ENCODE data around the gene ARIH1.

The ARIH1 gene

DNA sequence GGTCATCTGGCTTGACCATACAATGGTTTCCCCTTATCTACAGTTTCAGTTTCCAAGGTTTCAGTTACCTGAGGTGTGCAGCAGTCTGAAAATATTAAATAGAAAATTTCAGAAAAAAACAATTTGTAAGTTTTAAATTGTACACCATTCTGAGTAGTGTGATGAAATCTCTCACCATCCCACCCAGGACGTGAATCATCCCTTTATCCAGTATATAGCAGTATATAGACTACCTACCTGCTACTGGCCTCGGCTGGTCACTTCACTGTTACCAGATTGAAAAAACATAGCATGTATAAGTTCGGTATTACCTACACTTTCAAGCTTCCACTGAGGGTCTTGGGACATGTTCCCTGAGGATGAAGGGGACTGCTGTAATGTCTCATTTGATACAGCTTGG lies 12.0 kb downstream of the ARIH1 start:
- FAIRE-seq (no peak), DNase-seq (ENCODE audit: extremely low spot score, insufficient read length, low read depth) (no peak)

DNA sequence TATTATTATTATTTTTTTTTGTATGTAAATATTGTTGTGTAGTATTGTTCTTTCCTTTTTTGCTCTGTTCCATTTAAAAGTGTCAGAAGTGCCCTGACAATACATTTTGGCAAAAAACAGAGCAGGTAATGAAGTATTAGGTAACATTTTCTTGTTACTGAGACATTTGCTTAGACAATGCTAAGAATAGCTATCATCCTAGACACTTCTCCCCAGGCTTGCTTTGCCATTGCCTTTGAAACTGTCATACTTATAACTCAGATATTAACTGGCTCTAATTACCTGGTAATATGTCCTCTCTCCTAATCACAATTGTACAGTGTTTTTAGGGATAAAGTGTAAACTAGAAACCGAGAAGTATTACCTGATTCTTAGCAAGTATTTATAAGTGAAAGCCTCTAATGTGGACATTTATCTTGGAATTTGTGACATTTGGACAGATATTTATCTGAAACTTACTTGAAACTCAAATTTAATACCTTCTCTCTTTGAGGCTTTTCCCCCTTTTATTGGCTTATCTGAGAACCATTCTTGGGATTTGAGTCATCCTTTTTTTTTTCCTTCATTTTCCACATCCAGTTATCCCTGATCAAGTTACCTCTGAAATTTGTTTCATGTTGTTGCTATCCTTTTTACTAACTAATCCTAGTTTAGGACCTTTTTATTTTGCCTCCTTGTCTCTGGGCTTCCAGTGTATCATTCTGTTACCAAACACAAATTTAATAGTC lies 13.1 kb downstream of the ARIH1 start:
- DNase-seq (ENCODE audit: extremely low spot score, insufficient read length, low read depth) (no peak), FAIRE-seq (no peak)

DNA sequence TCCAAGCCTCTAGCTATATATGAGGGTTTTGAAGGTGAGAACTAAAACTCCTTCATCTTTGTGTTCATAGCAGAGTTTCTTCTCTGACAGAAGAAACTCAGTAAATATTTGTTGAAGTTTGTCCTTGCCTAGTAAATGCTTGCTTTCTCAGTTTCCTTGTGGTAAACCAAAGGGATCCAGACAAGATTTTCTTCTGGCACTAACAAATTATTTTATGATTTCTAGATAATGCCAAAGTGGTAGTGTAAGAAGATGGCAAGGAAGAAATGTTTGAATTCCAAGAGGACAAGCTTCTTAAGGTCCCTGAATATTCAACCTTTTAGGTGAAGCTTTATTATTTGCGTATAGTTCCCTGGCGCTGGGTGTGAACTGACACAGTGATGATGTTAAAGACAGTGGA lies 14.4 kb downstream of the ARIH1 start:
- FAIRE-seq (no peak), DNase-seq (ENCODE audit: extremely low spot score, insufficient read length, low read depth) (no peak)

DNA sequence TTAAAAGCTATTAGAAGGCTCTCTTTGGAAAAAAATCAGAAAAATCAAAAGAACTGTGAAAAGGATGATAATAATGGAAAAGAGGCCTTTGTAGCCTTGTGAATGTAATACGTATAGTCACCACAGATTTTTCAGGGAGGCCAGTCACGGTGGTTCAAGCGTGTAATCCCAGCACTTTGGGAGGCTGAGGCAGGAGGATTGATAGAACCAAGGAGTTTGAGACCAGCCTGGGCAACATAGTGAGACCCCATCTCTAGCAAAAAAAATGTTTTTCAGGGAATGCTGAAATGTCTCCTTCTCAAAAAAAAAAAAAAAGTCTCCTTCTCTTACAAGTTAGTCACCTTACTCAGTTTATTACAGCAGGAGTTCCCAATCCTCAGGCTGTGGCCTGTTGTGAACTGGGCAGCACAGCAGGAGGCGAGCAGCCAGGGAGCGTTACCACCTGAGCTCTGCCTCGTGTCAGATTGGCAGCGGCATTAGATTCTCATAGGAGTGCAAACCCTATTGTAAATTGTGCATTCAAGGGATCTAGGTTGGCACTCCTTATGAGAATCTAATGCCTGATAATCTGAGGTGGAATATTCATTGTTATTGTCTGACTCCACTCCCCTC lies 15.9 kb downstream of the ARIH1 start:
- no peak for DNase-seq (ENCODE audit: extremely low spot score, insufficient read length, low read depth)

DNA sequence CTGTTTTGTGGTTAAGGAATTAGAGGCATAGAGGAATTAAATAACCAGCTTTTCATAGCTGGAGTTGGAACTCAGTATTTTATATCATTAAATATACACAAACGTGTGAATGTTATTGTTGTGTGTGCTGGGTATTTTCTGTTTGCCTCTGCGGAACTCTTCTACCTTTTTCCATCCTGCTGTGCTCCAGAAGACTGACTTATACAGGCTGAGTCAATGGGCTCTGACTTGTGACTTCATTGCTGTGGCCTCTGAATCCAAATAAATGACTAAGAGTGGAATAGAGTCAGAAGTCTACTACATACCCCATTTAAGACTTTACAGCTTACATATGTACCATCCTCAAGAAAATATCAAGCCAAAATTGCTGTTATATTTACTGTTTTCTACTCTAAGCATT lies 17.6 kb downstream of the ARIH1 start:
- no peak for FAIRE-seq
- DNase-seq (ENCODE audit: extremely low spot score, insufficient read length, low read depth) = no peak

More for the DNA sequence above, 15.9 kb downstream of the ARIH1 start:
- no peak for FAIRE-seq

DNA sequence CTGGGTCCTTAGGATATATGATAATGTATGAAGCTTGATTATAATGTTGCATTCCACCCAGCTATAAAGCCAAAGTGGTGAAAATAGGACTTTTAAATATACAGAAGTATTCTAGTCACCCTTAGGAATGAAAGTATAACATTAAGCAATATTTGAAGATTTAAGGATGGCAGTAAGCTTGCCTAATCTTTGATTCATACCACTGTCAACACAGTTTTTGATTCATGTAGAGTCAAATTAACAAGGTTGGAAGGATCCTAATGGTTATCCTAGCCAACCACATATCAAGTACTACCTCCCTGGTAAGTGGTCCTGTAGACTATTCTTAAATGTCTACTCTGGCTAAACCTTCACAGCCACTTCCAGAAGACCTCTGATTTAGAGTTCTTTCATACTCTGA lies 18.6 kb downstream of the ARIH1 start:
- no peak for DNase-seq (ENCODE audit: extremely low spot score, insufficient read length, low read depth)
- no peak for FAIRE-seq

DNA sequence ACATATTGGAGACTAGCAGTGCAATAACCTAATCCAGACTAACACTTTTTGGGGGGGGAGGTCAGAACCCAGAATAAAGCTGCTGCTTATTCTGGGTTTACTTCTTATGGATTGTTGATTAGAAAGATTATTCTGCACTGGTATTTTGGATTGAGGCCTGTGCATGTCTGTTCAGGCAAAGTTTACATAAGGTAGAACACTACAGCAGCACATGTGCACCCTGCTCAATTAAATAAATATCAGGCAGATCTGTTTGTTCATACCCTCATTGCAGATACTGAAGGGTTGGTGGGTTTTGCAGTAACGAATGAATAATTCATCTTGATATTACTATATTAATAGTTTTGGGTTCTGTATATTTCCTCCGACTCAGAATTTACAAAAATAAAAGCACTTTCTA lies 19.1 kb downstream of the ARIH1 start:
- DNase-seq (ENCODE audit: extremely low spot score, insufficient read length, low read depth) (no peak), FAIRE-seq (no peak)

DNA sequence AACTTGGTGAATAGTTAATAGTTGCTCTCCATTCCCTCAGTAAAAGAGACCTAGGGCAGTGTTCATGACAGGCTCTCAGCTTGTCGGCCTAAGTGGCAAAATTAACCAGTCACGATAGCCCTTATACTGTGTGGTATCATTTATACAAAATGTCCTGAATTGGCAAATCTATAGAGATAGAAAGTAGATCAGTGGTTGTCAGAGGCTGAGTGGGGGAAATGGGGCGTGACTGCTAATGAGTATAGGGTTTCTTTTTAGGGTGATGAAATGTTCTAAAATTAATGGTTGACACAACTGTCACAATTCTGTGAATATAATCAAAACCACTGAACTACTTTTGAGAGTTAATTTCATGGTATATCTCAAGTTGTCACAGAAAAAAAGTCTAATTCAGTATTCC lies 20.9 kb downstream of the ARIH1 start:
- FAIRE-seq = peak; percentile 26

DNA sequence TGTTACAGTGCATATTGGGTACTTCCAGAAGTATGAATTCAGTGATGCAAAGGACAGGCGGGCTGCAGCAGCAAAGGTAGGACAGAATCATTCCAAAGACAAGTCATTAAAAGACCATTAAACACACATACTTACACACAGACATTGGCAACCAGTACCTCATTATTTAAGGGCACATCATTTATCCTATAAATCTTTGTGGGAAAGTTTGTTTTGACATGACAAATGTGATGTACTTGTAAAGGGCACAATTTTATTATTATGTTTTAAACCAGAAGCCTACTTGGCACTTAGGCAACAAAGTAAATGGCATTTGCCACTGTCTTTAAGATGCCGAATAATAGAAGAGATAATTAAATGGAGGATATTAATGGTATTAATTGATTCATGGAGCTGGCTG lies 22.7 kb downstream of the ARIH1 start:
- no peak for FAIRE-seq
- no peak for DNase-seq (ENCODE audit: extremely low spot score, insufficient read length, low read depth)

More for the DNA sequence above, 20.9 kb downstream of the ARIH1 start:
- DNase-seq (ENCODE audit: extremely low spot score, insufficient read length, low read depth) = no peak

DNA sequence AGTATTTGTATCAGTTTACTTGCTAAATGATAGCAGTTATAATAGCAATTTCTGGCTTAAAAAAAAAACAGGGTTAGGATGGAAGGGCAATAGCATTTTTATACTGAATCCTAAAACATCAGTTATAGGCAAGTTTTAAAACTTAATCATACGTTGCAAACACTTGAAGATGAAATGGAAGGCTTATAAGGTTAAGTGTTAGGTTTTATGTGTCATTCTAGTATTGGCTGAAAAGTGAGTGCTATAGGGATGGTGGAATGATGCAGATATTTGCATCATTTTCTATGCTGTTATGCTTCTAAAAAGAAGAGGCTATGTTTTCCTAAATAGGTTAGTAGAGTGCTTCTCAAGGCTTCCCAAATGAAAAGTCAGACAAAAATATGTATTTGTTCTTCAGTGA lies 23.3 kb downstream of the ARIH1 start:
- FAIRE-seq = no peak

DNA sequence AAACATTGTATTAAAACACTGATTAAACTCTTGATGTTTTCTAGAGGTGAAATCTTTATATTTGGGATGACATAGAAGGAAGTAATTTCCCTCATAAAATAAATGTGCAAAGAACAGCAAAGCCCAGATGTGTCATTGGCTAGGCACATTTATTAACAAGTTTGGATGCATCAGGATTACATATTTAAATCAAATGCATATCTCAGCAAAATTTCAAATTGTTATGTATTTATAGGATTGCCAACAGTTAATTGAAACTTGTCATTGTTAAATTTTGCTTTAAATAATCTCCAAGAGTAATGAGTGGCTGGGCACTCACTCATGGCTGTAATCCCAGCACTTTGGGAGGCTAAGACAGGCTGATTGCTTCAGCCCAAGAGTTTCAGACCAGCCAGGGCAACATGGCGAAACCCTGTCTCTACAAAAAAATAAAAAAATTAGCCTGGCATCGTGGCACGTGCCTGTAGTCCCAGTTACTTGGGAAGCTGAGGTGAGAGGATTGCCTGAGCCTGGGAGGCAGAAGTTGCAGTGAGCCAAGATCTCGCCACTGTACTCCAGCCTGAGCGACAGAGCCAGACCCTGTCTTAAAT lies 28.2 kb downstream of the ARIH1 start:
- FAIRE-seq (no peak), DNase-seq (ENCODE audit: extremely low spot score, insufficient read length, low read depth) (no peak)

More for the DNA sequence above, 23.3 kb downstream of the ARIH1 start:
- DNase-seq (ENCODE audit: extremely low spot score, insufficient read length, low read depth) = no peak

DNA sequence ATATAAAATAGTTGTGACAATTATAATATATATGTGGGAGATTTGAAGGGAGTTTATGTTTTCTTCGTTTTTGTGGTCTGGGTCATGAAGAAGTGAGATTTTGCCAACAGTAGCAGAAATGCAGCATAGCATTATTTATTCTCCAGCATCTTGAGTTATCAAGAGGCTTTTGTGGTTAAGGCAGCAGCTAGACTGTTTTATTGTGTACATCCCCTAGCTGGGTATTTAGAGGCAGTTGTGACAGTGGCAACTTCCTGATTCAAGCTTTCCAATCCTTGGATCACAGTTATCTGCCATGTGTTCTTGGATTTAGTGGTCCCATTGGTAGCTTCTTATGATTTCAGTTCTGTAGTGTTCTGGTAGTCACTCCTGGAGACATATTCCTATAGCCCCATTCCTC lies 29.0 kb downstream of the ARIH1 start:
- no peak for DNase-seq (ENCODE audit: extremely low spot score, insufficient read length, low read depth)
- FAIRE-seq = peak; percentile 15

DNA sequence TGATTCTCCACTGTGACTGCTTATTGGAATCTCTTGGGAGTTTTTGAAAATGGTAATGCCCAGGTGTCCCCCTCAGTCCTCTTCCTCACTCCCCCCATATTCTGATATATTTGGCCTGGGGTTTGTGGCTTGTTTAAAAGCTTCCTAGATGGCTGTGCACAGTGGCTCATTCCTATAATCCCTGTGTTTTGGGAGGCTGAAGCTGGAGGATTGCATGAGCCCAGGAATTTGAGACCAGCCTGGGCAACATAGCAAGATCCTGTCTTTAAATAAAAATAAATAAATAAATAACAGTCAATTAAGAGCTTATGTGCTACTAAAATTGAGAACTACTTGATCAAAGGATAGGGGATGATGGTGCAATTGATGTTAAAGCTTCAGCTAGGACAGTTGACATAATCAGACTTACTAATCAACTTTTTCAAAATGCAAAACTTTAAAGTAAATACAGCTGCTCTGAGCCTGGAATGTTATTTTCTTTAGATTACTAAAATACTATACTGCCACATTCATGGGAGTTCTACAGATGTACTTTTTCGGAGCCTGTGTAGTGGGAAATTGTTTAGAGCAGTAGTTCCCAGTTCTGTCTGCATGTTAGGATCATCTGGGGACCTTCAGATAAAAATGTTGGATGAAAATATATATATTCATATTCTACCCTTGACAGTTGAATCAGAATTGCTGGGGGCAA lies 33.4 kb downstream of the ARIH1 start:
- FAIRE-seq (no peak), DNase-seq (ENCODE audit: extremely low spot score, insufficient read length, low read depth) (no peak)

DNA sequence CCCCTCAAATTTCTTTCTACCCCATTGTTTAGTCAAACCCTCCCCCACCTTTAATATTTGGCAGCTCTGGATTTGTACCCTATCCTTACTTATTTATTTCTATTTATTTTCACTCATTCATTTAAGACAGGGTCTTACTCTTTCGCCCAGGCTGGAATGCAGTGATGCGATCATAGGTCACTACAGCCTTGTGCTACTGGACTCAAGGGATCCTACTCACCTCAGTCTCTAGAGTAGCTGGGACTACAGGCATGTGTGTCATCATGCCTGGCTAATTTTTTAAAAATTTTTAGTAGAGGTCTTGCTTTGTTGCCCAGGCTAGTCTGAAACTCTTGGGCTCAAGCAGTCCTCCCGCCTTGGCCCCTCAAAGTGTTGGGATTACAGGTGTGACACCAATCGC lies 35.4 kb downstream of the ARIH1 start:
- DNase-seq (ENCODE audit: extremely low spot score, insufficient read length, low read depth) (no peak), FAIRE-seq (no peak)

DNA sequence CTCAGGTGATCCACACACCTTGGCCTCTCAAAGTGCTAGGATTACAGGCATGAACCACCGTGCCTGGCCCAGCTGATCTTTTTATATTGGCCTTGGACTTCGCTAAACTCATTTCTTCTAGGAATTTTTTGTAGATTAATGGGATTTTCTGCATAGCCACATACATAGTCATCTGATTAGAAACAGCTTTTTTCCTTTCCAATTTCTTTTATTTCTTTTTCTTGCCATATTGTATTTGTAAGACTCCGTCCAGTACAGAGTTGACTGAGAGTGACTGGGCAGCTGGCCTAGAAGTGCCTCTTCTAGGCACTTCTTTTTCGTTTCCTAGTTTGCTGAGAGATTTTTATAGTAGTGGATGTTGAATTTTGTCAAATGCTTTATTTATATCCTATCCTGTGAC lies 37.4 kb downstream of the ARIH1 start:
- DNase-seq (ENCODE audit: extremely low spot score, insufficient read length, low read depth) (no peak), FAIRE-seq (no peak)

DNA sequence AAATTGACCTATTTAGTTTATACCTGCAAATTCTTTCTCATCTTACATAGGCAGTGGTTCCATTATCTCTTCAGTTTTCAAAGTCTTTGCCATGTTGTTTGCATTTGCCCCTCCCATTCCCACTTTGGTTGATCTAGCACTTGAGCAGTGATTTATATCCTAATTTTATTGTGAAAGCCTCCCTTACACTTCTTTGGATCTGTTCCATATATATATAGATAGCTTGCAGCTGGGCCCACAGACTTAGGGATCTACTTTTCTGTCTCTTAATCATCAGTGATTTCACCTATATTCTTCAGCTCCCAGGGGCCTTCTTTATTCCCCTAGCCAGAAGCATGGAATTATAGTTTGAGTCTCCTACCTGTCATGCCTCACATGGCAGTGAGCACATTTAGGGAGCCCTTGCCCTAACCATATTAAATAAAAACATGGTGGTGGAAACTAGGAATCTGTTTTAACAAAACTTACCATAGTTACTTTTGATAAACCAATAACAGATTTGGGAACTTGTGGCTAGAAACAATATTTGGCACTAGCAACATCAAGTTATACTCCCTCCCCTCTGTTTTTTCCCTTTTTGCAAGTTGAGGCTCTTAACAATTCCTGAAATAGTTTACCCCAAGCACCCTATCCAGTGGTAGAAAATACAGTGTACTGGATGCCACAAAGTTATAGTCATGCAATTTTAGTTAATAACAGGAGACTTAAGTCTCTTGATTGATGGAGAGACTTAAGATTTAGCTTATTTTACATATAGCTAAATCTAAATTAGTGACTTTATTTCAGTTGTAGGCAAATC lies 41.7 kb downstream of the ARIH1 start:
- DNase-seq (ENCODE audit: extremely low spot score, insufficient read length, low read depth) (no peak), FAIRE-seq (no peak)

DNA sequence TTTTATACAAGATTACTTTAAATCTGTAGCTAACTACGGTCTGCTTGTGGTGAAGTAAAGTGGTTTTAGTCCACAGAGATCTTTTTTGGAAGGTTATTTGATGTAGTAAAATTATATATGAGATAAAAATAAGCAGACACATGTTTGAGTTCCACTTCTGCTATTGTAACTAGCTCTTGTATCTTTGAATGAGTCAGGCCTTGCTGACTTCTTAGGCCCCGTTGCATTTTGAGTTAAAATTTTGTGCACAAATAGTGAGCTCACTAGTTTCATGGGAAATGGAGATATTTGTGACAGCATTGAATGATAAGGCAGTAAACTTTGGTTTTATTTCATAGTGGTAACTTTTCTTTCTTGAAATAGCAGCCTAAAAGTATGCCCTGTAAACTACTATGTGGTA lies 42.6 kb downstream of the ARIH1 start:
- FAIRE-seq (no peak), DNase-seq (ENCODE audit: extremely low spot score, insufficient read length, low read depth) (no peak)

DNA sequence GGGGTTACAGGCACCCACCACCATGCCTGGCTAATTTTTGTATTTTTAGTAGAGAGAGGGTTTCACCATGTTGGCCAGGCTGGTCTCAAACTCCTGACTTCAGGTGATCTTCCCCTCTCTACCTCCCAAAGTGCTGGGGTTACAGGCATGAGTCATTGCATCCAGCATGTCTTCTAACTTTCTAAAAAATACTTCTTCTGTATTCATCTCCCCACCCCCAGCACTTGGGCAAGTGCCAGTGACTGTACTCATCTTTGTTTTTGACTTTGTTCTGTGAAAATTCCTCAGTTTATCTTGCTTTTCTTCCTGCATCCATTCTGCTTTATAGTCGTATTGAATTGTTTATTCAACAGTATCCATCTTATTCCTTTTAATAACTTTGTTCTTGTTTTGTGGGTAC lies 47.6 kb downstream of the ARIH1 start:
- DNase-seq (ENCODE audit: extremely low spot score, insufficient read length, low read depth) = no peak

DNA sequence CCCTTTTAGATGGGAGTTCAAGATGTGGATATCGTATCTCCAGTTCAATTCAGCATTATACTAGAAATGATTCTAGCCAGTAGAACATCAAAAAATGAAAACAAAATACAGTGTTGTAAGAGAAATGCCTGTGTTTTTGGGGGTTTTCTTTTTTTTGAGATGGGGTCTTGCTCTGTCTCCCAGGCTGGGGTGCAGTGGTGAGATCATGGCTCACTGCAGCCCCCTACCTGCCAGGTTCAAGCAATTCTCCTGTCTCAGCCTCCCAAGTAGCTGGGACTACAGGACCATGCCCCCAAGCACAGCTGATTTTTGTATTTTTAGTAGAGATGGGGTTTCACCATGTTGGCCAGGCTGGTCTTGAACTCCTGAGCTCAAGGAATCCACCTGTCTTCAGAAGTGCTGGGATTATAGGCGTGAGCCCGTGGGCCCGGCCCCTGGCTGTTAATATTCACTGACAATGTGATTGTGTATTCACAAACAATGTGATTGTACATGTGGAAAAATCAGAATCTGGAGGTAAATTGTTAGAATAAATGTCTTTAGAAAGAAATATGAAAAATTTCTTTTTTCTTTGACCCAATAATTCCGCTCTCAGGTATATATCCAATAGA lies 59.0 kb downstream of the ARIH1 start:
- FAIRE-seq = no peak
- DNase-seq (ENCODE audit: extremely low spot score, insufficient read length, low read depth) = no peak

More for the DNA sequence above, 47.6 kb downstream of the ARIH1 start:
- no peak for FAIRE-seq

DNA sequence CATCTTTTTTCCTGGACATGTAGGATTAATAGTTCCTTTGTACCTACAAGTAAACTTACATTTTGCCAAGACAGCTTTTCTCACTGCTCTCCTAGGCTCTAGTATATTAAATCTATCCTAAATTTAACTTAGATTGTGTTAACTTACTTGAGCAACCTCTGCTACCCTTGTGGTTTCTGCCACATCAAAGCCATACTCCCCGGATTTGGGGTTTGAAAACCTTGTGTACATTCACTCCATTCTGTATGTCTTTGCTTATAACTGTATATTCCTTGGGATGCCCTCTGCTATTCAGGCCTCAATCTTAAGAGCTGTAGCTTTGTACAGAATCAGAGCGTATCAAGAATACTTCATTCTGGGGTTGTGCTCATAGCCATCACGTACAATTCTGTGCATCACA lies 60.4 kb downstream of the ARIH1 start:
- FAIRE-seq (no peak), DNase-seq (ENCODE audit: extremely low spot score, insufficient read length, low read depth) (no peak)
